Activated T-cell treated with anti-CD3 and anti-CD28 coated beads, Interleukin-2, amount 50 U/mL, for 72 hours (primary cell): Measurements from ENCODE around the gene RHOH. TPM values are rescaled to one million over a fixed set of nuclear protein-coding genes. Genes with fewer than 3 reads are reported as not detected.
"Not testable (repeated sequence)": the region's sequence is repeated elsewhere in the genome, so short reads cannot be mapped to it uniquely, and the experiment has no call there.

Source experiments
- ATAC-seq, 2 donors: fragments of 150-1000 bp; cut with Tn5 transposase; replicated peaks in 1 of 2; 2 replicates each; pipeline ENCODE4 v1.10.0; 2021; ENCODE audit warnings: moderate library complexity in 2 of 2, mild to moderate bottlenecking in 1 of 2
- DNase-seq, 2 donors: peaks; one replicate each; pipeline ENCODE4 v3.0.0; 2021 to 2022; ENCODE audit warnings: mixed read lengths in 1 of 2
- H3K27ac Mint-ChIP-seq: one replicate; pipeline ENCODE4 v1.8.0; 2022; ENCODE audit warnings: mild to moderate bottlenecking, moderate library complexity, mixed read lengths
- H3K27me3 Mint-ChIP-seq: one replicate; pipeline ENCODE4 v1.8.0; 2022; ENCODE audit warnings: low read depth, mixed read lengths
- H3K36me3 Mint-ChIP-seq, 2 donors: one replicate each; pipeline ENCODE4 v1.8.0; 2022; ENCODE audit warnings: mixed read lengths in 2 of 2, mild to moderate bottlenecking in 1 of 2; ENCODE audit not compliant: insufficient read depth in 2 of 2
- H3K4me1 Mint-ChIP-seq: one replicate; pipeline ENCODE4 v1.8.0; 2022; ENCODE audit warnings: low read depth, mixed read lengths
- H3K4me3 Mint-ChIP-seq, 2 donors: one replicate each; pipeline ENCODE4 v1.8.0; 2022; ENCODE audit warnings: mild to moderate bottlenecking in 2 of 2, mixed read lengths in 2 of 2, moderate library complexity in 2 of 2
- H3K9me3 Mint-ChIP-seq, 2 donors: one replicate each; pipeline ENCODE4 v1.8.0; 2022; ENCODE audit warnings: mixed read lengths in 2 of 2
- total RNA-seq, 2 donors: library from RNA; stranded (reverse); gene quantifications; one replicate each; pipeline ENCODE4 v1.2.3, GENCODE V29; 2022

RHOH gene
- total RNA-seq, 2 donors from 2014 or later: 150 to 182 TPM

- no peaks in the 10 kb centered on the region for H3K9me3 Mint-ChIP-seq
- no peaks in the 10 kb centered on the region for H3K36me3 Mint-ChIP-seq
- no peak overlapping the region for H3K27ac Mint-ChIP-seq
- ATAC-seq (no peak), DNase-seq (no peak)
- H3K4me1 Mint-ChIP-seq: peaks cover 53% of the 10 kb centered on the region
- no peaks in the 10 kb centered on the region for H3K27me3 Mint-ChIP-seq
- H3K4me3 Mint-ChIP-seq: no peak overlapping the region
Observed at GRCh38 chr4:40269133-40269532, 72.3 kb downstream of the RHOH start.

- H3K4me3 Mint-ChIP-seq: no peak overlapping the region
- no peaks in the 10 kb centered on the region for H3K27me3 Mint-ChIP-seq
- ATAC-seq (no peak), DNase-seq (no peak)
- H3K9me3 Mint-ChIP-seq: no peaks in the 10 kb centered on the region
- H3K36me3 Mint-ChIP-seq: no peaks in the 10 kb centered on the region
- no peak overlapping the region for H3K27ac Mint-ChIP-seq
- H3K4me1 Mint-ChIP-seq: peaks cover 53% of the 10 kb centered on the region
Observed at GRCh38 chr4:40270609-40271008, 73.8 kb downstream of the RHOH start.

GRCh38 chr4:40275065-40275730, 78.4 kb downstream of the RHOH start:
- no peaks in the 10 kb centered on the region for H3K36me3 Mint-ChIP-seq
- H3K27me3 Mint-ChIP-seq: no peaks in the 10 kb centered on the region
- H3K9me3 Mint-ChIP-seq: no peaks in the 10 kb centered on the region
- ATAC-seq (peak in 1 of 2 donors; percentile 31), DNase-seq (no peak)
- H3K4me3 Mint-ChIP-seq: no peak overlapping the region
- peaks cover 38% of the 10 kb centered on the region for H3K4me1 Mint-ChIP-seq
- no peak overlapping the region for H3K27ac Mint-ChIP-seq

- H3K36me3 Mint-ChIP-seq: peaks cover 3 to 4% of the 10 kb centered on the region in 2 donors
- H3K27me3 Mint-ChIP-seq: no peaks in the 10 kb centered on the region
- H3K4me3 Mint-ChIP-seq: no peak overlapping the region
- no peak overlapping the region for H3K27ac Mint-ChIP-seq
- peaks cover 49% of the 10 kb centered on the region for H3K4me1 Mint-ChIP-seq
- H3K9me3 Mint-ChIP-seq: no peaks in the 10 kb centered on the region
- DNase-seq (no peak), ATAC-seq (no peak)
Observed at GRCh38 chr4:40276546-40276945, 79.7 kb downstream of the RHOH start.

GRCh38 chr4:40280586-40280985, 83.8 kb downstream of the RHOH start:
- ATAC-seq (peak; percentile 38 to 48), DNase-seq (peak; percentile 34 to 62)
- peak overlapping the region; percentile 8 to 19 for H3K4me3 Mint-ChIP-seq
- H3K27ac Mint-ChIP-seq: peak overlapping the region; percentile 27
- peaks cover 8 to 14% of the 10 kb centered on the region in 2 donors for H3K36me3 Mint-ChIP-seq
- no peaks in the 10 kb centered on the region for H3K27me3 Mint-ChIP-seq
- peaks cover 53% of the 10 kb centered on the region for H3K4me1 Mint-ChIP-seq
- peaks cover 0 to 4% of the 10 kb centered on the region in 2 donors for H3K9me3 Mint-ChIP-seq

- H3K4me1 Mint-ChIP-seq: peaks cover 47% of the 10 kb centered on the region
- DNase-seq: no peak
- peak overlapping the region; percentile 27 for H3K27ac Mint-ChIP-seq
- no peaks in the 10 kb centered on the region for H3K27me3 Mint-ChIP-seq
- peaks cover 8 to 14% of the 10 kb centered on the region in 2 donors for H3K36me3 Mint-ChIP-seq
- peaks cover 0 to 4% of the 10 kb centered on the region in 2 donors for H3K9me3 Mint-ChIP-seq
- ATAC-seq: no peak
- peak overlapping the region; percentile 8 to 19 for H3K4me3 Mint-ChIP-seq
Observed at GRCh38 chr4:40281099-40281498, 84.3 kb downstream of the RHOH start.

GRCh38 chr4:40281913-40282312, 85.1 kb downstream of the RHOH start:
- H3K4me3 Mint-ChIP-seq: peak overlapping the region; percentile 35 to 71
- peak overlapping the region; percentile 72 for H3K27ac Mint-ChIP-seq
- ATAC-seq: no peak
- peaks cover 8 to 14% of the 10 kb centered on the region in 2 donors for H3K36me3 Mint-ChIP-seq
- H3K9me3 Mint-ChIP-seq: peaks cover 0 to 4% of the 10 kb centered on the region in 2 donors
- DNase-seq: no peak
- H3K27me3 Mint-ChIP-seq: no peaks in the 10 kb centered on the region
- H3K4me1 Mint-ChIP-seq: peaks cover 47% of the 10 kb centered on the region

GRCh38 chr4:40282857-40283256, 86.0 kb downstream of the RHOH start:
- H3K27me3 Mint-ChIP-seq, H3K9me3 Mint-ChIP-seq, DNase-seq, ATAC-seq: not testable (repeated sequence)
- Mint-ChIP-seq H3K27ac (peak overlapping the region; percentile 34), H3K4me1 (peaks cover 47% of the 10 kb centered on the region), H3K36me3 (peaks cover 8 to 14% of the 10 kb centered on the region in 2 donors), H3K4me3 (peak overlapping the region in 1 of 2 donors; percentile 12)

GRCh38 chr4:40283413-40283812, 86.6 kb downstream of the RHOH start:
- Mint-ChIP-seq H3K36me3 (peaks cover 8 to 14% of the 10 kb centered on the region in 2 donors), H3K27me3 (no peaks in the 10 kb centered on the region), H3K9me3 (peaks cover 0 to 4% of the 10 kb centered on the region in 2 donors), H3K4me1 (peaks cover 47% of the 10 kb centered on the region), H3K27ac (peak overlapping the region; percentile 96), H3K4me3 (peak overlapping the region; percentile 33 to 67)
- DNase-seq: peak in 1 of 2 donors; percentile 31
- peak; percentile 41 to 62 for ATAC-seq

GRCh38 chr4:40283968-40284367, 87.1 kb downstream of the RHOH start:
- H3K4me3 Mint-ChIP-seq: peak overlapping the region; percentile 33 to 67
- H3K4me1 Mint-ChIP-seq: peaks cover 51% of the 10 kb centered on the region

GRCh38 chr4:40285692-40286091, 88.9 kb downstream of the RHOH start:
- Mint-ChIP-seq H3K9me3 (peaks cover 0 to 4% of the 10 kb centered on the region in 2 donors), H3K36me3 (peaks cover 6 to 14% of the 10 kb centered on the region in 2 donors), H3K4me1 (peaks cover 65% of the 10 kb centered on the region), H3K27me3 (no peaks in the 10 kb centered on the region), H3K27ac (no peak overlapping the region), H3K4me3 (no peak overlapping the region)
- ATAC-seq (no peak), DNase-seq (no peak)

More at GRCh38 chr4:40283968-40284367, 87.1 kb downstream of the RHOH start:
- Mint-ChIP-seq H3K27me3 (no peaks in the 10 kb centered on the region), H3K36me3 (peaks cover 8 to 14% of the 10 kb centered on the region in 2 donors), H3K9me3 (peaks cover 0 to 4% of the 10 kb centered on the region in 2 donors), H3K27ac (peak overlapping the region; percentile 96)
- ATAC-seq: peak; percentile 93 to 97
- peak; percentile 78 to 87 for DNase-seq

- no peaks in the 10 kb centered on the region for H3K9me3 Mint-ChIP-seq
Observed at GRCh38 chr4:40288566-40288965, 91.7 kb downstream of the RHOH start.

GRCh38 chr4:40289366-40290188, 92.7 kb downstream of the RHOH start:
- Mint-ChIP-seq H3K36me3 (peaks cover 0 to 2% of the 10 kb centered on the region in 2 donors), H3K4me1 (peaks cover 52% of the 10 kb centered on the region), H3K27ac (peak overlapping the region; percentile 74), H3K9me3 (no peaks in the 10 kb centered on the region), H3K4me3 (peak overlapping the region; percentile 65 to 75), H3K27me3 (no peaks in the 10 kb centered on the region)
- ATAC-seq: peak; percentile 55 to 81
- DNase-seq: peak in 1 of 2 donors; percentile 42

More at GRCh38 chr4:40288566-40288965, 91.7 kb downstream of the RHOH start:
- ATAC-seq (no peak), DNase-seq (no peak)
- Mint-ChIP-seq H3K36me3 (peaks cover under 1 to 2% of the 10 kb centered on the region in 2 donors), H3K4me3 (peak overlapping the region; percentile 65 to 75), H3K27ac (peak overlapping the region; percentile 74), H3K4me1 (peaks cover 62% of the 10 kb centered on the region), H3K27me3 (no peaks in the 10 kb centered on the region)
